DOHH2 (cell line): ENCODE data around the gene IFNAR2.

Source experiments
- EZH2phosphoT487 ChIP-seq: fragments of 200-600 bp; sonication (generic); IDR thresholded peaks from 2 replicates; pipeline ENCODE4 v1.6.1; 2017; ENCODE audit warnings: borderline replicate concordance, mild to moderate bottlenecking, antibody characterized with exemption, low read length, moderate library complexity, mixed read lengths
- TF ChIP-seq, protein P1 (sequence below): fragments of 200-600 bp; sonication (generic); IDR thresholded peaks from one replicate; pipeline ENCODE4 v1.5.1; 2014; ENCODE audit warnings: antibody characterized with exemption, mild to moderate bottlenecking, low read depth, low read length; ENCODE audit not compliant: poor library complexity, severe bottlenecking

DNA sequence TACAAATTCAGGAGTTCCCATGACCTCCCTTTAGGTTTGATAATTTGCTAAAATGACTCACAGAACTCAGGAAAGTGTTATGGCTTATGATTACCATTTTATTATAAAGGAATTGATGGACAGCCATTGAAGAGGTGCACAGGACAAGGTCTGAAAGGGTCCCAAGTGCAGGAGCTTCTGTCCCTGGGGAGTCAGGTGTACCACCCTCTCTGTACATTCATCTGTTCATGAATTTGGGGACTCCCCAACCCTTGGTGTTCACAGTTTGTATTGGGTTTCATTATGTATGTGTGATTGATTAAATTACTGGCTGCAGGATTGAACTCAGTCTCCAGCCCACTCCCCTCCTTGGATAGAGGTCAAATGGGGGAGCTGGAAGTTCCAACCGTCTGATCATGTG is 25.7 kb downstream of the IFNAR2 start:
- TF ChIP-seq EZH2phosphoT487 = no peak
- TF ChIP-seq, protein P1, sequence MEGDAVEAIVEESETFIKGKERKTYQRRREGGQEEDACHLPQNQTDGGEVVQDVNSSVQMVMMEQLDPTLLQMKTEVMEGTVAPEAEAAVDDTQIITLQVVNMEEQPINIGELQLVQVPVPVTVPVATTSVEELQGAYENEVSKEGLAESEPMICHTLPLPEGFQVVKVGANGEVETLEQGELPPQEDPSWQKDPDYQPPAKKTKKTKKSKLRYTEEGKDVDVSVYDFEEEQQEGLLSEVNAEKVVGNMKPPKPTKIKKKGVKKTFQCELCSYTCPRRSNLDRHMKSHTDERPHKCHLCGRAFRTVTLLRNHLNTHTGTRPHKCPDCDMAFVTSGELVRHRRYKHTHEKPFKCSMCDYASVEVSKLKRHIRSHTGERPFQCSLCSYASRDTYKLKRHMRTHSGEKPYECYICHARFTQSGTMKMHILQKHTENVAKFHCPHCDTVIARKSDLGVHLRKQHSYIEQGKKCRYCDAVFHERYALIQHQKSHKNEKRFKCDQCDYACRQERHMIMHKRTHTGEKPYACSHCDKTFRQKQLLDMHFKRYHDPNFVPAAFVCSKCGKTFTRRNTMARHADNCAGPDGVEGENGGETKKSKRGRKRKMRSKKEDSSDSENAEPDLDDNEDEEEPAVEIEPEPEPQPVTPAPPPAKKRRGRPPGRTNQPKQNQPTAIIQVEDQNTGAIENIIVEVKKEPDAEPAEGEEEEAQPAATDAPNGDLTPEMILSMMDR = no peak
